Measurements from ENCODE around the gene FKBP8. TPM values are rescaled to one million over a fixed set of nuclear protein-coding genes. Genes with fewer than 3 reads are reported as not detected.

Gene FKBP8
- total RNA-seq, 1 donor = 288 TPM

DNA sequence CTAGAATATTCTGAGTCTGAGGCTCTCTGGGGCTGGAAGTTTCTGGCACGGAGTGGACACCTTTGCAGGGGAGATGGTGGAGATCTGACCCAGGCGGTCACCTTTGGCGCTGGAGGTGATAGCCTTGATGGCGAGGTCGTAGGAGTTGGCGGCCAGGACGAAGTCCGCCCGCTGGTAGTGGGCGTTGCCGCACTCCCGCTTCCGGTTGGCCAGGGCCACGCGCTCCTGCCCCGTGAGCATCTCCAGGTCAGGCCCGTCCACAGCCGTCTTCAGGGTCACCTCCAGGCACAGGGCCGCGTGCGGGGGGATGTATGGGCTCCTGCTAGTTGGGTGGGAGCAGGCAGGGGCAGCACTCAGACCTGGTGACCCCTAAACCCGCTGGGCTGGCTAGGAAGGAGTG, 5.3 kb downstream of the FKBP8 start:
- H3K36me3 ChIP-seq (ENCODE audit: insufficient read depth, low read length) = peaks cover 47% of the 10 kb centered on the region
- no peak overlapping the region for H2AFZ ChIP-seq (ENCODE audit: low read length)
- H3K9me3 ChIP-seq (ENCODE audit: low read depth, low read length) = no peaks in the 10 kb centered on the region
- H3K27me3 ChIP-seq (ENCODE audit: insufficient read depth, low read length) = no peaks in the 10 kb centered on the region
- H3K4me1 ChIP-seq (ENCODE audit: insufficient read depth, low read length) = peaks cover 9% of the 10 kb centered on the region
- TF ChIP-seq, protein P1, sequence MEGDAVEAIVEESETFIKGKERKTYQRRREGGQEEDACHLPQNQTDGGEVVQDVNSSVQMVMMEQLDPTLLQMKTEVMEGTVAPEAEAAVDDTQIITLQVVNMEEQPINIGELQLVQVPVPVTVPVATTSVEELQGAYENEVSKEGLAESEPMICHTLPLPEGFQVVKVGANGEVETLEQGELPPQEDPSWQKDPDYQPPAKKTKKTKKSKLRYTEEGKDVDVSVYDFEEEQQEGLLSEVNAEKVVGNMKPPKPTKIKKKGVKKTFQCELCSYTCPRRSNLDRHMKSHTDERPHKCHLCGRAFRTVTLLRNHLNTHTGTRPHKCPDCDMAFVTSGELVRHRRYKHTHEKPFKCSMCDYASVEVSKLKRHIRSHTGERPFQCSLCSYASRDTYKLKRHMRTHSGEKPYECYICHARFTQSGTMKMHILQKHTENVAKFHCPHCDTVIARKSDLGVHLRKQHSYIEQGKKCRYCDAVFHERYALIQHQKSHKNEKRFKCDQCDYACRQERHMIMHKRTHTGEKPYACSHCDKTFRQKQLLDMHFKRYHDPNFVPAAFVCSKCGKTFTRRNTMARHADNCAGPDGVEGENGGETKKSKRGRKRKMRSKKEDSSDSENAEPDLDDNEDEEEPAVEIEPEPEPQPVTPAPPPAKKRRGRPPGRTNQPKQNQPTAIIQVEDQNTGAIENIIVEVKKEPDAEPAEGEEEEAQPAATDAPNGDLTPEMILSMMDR (IDR thresholded peaks at IDR 0.05; ENCODE audit: extremely low read depth, low read depth, low read length) = no peak
- H3K79me2 ChIP-seq (ENCODE audit: insufficient read depth, low read length) = peaks cover 19% of the 10 kb centered on the region
- no peak for DNase-seq (ENCODE audit: insufficient read length, low spot score, missing footprints)
- H4K20me1 ChIP-seq (ENCODE audit: insufficient read depth, low read length) = peaks cover 4% of the 10 kb centered on the region
- no peak overlapping the region for H3K4me2 ChIP-seq (ENCODE audit: insufficient read depth, low read length)
- no peak overlapping the region for H3K4me3 ChIP-seq (ENCODE audit: insufficient read depth, low read length)
- H3K27ac ChIP-seq (ENCODE audit: low read depth, low read length) = no peak overlapping the region

- Histone ChIP-seq H3K9me3 (ENCODE audit: low read depth, low read length) (no peaks in the 10 kb centered on the region), H3K4me1 (ENCODE audit: insufficient read depth, low read length) (peaks cover 8% of the 10 kb centered on the region), H3K4me3 (ENCODE audit: insufficient read depth, low read length) (no peak overlapping the region), H3K27me3 (ENCODE audit: insufficient read depth, low read length) (no peaks in the 10 kb centered on the region), H3K27ac (ENCODE audit: low read depth, low read length) (no peak overlapping the region), H3K36me3 (ENCODE audit: insufficient read depth, low read length) (peaks cover 53% of the 10 kb centered on the region), H2AFZ (ENCODE audit: low read length) (no peak overlapping the region), H3K4me2 (ENCODE audit: insufficient read depth, low read length) (no peak overlapping the region), H4K20me1 (ENCODE audit: insufficient read depth, low read length) (peaks cover 4% of the 10 kb centered on the region), H3K79me2 (ENCODE audit: insufficient read depth, low read length) (peaks cover 14% of the 10 kb centered on the region)
- no peak for DNase-seq (ENCODE audit: insufficient read length, low spot score, missing footprints)
- TF ChIP-seq, protein P1 (IDR thresholded peaks at IDR 0.05; ENCODE audit: extremely low read depth, low read depth, low read length) = no peak
Observed at GRCh38 chr19:18537431-18537830, 5.9 kb downstream of the FKBP8 start.

GRCh38 chr19:18536475-18536874, 6.9 kb downstream of the FKBP8 start:
- no peak for DNase-seq (ENCODE audit: insufficient read length, low spot score, missing footprints)
- H3K9me3 ChIP-seq (ENCODE audit: low read depth, low read length) = no peaks in the 10 kb centered on the region
- no peak overlapping the region for H3K4me3 ChIP-seq (ENCODE audit: insufficient read depth, low read length)
- H3K27ac ChIP-seq (ENCODE audit: low read depth, low read length) = no peak overlapping the region
- TF ChIP-seq, protein P1 (IDR thresholded peaks at IDR 0.05; ENCODE audit: extremely low read depth, low read depth, low read length) = no peak
- no peak overlapping the region for H3K4me2 ChIP-seq (ENCODE audit: insufficient read depth, low read length)
- peaks cover 4% of the 10 kb centered on the region for H3K79me2 ChIP-seq (ENCODE audit: insufficient read depth, low read length)
- peaks cover 61% of the 10 kb centered on the region for H3K36me3 ChIP-seq (ENCODE audit: insufficient read depth, low read length)
- no peak overlapping the region for H2AFZ ChIP-seq (ENCODE audit: low read length)
- no peaks in the 10 kb centered on the region for H3K27me3 ChIP-seq (ENCODE audit: insufficient read depth, low read length)
- no peaks in the 10 kb centered on the region for H4K20me1 ChIP-seq (ENCODE audit: insufficient read depth, low read length)
- no peaks in the 10 kb centered on the region for H3K4me1 ChIP-seq (ENCODE audit: insufficient read depth, low read length)

DNA sequence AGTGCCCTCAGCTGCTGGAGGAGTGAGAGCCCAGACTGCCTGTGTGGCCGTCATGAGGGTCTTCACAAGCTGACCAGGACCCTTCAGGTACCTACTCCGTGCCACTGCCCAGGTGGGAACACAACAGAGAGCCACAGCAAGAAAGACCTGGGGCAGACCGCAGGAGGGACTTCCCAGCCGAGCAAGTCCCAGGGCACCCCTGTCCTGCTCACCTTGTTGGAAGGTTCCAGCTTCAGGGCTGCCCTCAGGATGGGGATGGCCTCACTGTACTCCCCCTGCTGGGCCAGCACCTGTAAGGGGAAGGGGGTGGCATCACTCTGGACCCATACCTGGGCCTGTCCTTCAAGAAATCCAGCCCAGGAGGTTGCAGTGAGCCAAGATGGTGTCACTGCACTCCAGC, 10.3 kb downstream of the FKBP8 start:
- H2AFZ ChIP-seq (ENCODE audit: low read length) = no peak overlapping the region
- peaks cover 40% of the 10 kb centered on the region for H3K36me3 ChIP-seq (ENCODE audit: insufficient read depth, low read length)
- H3K4me1 ChIP-seq (ENCODE audit: insufficient read depth, low read length) = no peaks in the 10 kb centered on the region
- no peak overlapping the region for H3K27ac ChIP-seq (ENCODE audit: low read depth, low read length)
- H4K20me1 ChIP-seq (ENCODE audit: insufficient read depth, low read length) = no peaks in the 10 kb centered on the region
- H3K27me3 ChIP-seq (ENCODE audit: insufficient read depth, low read length) = no peaks in the 10 kb centered on the region
- no peak overlapping the region for H3K4me3 ChIP-seq (ENCODE audit: insufficient read depth, low read length)
- DNase-seq (ENCODE audit: insufficient read length, low spot score, missing footprints) = peak; percentile 54
- H3K9me3 ChIP-seq (ENCODE audit: low read depth, low read length) = no peaks in the 10 kb centered on the region
- no peaks in the 10 kb centered on the region for H3K79me2 ChIP-seq (ENCODE audit: insufficient read depth, low read length)
- no peak overlapping the region for H3K4me2 ChIP-seq (ENCODE audit: insufficient read depth, low read length)
- TF ChIP-seq, protein P1 (IDR thresholded peaks at IDR 0.05; ENCODE audit: extremely low read depth, low read depth, low read length) = no peak
